Suppressor macrophage treated with lipopolysaccharide for 1 hour (primary cell): ENCODE data around the gene LRG1.

Source experiments
- DNase-seq, 3 donors: peaks; one replicate each; pipeline ENCODE4 v3.0.0-alpha.2; 2020 to 2022

Gene LRG1

DNA sequence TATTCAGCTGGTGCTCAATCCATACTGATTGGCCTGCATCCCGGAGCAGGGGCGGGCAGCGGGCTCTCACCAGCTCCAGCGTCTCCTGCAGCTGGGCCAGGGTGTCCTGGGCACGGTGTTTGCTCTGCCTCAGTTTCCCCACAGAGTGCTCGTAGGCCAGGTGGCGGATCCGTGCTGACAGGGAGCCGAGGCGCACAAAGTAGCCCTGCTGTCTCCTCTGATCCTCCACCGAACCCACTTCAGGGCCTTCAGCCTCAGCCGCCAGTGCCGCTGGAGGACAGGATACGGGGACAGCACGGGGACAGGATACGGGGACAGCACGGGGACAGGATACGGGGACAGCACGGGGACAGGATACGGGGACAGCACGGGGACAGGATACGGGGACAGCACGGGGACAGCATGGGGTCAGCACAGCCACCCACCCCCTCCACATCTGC is 14.3 kb downstream of the LRG1 start:
- no peak for DNase-seq

DNA sequence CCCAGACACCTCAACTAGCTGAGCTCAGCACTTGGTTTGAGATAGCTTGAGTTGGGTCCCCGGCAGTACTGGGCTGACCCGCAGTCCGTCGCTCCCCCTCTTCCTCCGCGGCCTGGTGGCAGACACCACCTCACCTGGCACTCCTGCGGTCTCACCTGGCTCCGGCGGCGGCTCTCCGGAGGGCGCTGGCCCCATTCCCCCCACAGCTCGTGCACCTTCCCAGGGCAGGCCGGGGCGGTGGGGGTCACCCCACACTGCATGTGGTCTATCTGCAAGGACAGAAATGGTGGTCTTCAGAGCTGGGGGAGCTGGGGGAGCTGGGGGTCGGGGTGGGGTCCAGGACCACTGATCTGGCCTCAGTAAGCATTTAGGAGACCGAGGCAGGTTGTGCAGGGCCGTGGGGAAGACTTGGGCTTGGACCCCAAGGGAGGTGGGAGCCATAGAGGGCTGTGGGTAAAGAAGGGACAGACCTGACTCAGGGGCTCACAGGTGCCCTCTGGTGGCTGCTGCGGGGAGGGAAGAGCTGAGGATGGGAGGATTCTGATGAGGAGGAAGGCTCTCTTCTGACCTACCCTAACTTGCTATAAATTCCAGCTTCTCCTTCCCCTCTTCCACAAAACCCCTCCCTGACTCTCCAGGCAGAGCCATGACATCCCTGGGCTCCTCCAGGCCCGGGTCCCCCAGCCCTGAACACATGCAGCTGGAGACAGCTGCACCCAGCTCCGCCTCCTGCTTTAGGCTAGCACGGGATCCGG is 14.9 kb downstream of the LRG1 start:
- peak; percentile 68 to 83 (median 77) for DNase-seq

DNA sequence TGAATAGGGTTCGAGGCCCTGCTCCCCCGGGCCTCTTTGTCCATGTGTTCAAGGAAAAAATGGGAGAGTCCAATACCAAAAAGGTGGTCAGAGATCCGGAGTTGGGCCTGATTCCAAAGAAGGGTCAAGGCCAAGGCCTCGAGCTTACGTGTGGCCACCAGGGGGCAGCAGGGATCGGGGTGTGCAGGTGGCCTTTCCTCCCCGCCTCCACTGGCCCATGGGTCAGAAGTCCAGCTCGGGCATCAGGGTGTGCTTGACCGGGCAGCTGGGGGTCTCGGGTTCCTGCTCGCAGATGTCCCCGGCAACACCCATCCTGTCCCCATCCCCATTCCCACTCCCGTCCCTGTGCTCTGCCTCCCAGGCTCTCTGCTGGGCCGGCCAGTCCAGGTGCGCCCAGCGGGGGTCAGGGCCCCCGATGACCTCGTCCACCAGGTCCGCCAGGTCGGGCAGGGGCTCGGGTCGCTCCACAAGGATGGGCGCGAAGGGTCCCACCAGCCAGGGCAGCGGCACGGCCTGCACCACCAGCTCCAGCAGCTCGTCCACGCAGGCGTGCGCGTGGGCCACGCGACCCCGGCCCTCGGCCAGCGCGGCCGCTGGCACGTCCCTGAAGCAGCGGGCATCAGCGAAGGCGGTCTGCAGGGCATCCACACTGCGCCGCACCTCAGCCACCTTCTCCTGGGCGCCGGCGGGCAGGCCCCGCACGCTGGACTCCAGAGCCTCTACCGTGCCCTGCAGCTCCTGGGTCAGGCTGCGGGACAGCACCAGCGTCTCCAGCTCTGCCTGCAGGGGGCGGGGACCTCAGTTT is 16.3 kb downstream of the LRG1 start:
- peak; percentile 69 to 91 (median 75) for DNase-seq

- DNase-seq, result no peak
Observed at GRCh38 chr19:4522291-4523002, 17.4 kb downstream of the LRG1 start.

DNA sequence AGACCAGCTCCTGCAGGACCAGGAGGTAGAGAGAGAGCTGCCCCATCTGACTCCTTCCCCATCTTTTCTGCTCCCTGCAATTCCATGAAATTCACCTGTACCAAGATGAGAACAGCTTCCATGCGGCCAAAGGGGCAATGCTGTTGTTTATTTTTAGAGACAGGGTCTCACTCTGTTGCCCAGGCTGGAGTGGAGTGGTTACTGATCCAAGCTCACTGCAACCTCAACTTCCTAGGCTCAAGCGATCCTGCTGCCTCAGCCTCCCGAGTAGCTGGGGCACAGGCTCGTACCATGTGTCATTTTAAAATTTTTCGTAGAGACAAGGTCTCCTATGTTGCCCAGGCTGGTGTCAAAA is 18.0 kb downstream of the LRG1 start:
- no peak for DNase-seq

DNA sequence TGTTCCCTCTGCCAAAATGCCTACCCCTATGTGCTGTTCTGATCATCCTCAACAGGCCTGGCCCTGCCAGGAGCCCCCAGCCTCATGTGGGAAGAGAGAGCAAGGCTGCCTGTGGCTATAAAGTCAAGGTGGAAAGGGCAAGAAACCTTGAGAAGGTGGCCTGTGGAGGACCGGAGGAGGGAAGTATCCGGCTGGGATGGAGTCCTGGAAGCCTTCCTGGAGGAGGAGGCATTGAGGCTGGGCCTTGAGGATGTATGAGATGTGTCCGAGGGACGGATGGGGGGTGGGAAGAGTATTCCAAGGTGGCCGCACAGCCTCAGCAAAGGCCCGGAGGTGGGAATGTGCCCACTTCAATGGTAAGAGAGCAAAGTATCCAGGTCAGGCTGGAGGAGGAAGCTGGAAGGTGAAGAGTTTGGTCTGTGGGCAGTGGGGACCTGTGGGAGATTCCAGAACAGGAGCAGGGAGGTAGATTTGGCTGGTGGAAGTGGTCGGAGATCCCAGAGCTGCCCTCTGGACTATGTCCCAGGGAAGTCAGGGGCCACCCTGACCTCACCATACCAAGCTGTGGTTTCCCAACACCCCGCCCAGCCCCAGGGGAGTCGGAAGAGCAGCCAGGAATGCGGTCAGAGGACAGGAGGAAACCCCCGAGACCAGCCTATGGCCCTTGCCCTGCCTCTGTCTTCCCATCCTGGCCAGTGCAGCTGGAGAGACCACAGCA is 18.5 kb downstream of the LRG1 start:
- no peak for DNase-seq

- no peak for DNase-seq
Observed at GRCh38 chr19:4519521-4520277, 20.1 kb downstream of the LRG1 start.

DNA sequence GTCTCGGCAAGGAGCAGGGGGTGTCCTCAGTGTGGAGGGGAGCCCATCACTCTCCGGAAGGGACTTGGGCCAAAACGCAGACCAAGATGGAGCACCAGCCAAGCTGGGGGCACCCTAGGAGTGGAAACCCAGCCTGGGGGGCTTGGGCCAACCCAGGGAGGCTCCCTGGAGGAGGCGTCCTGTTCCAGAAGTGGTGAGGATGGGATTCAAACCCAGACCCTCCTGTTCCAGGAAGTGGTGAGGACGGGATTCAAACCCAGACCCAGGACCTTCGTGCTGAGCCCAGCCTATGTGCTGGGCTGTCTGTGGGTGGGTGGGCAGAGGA is 20.7 kb downstream of the LRG1 start:
- no peak for DNase-seq

DNA sequence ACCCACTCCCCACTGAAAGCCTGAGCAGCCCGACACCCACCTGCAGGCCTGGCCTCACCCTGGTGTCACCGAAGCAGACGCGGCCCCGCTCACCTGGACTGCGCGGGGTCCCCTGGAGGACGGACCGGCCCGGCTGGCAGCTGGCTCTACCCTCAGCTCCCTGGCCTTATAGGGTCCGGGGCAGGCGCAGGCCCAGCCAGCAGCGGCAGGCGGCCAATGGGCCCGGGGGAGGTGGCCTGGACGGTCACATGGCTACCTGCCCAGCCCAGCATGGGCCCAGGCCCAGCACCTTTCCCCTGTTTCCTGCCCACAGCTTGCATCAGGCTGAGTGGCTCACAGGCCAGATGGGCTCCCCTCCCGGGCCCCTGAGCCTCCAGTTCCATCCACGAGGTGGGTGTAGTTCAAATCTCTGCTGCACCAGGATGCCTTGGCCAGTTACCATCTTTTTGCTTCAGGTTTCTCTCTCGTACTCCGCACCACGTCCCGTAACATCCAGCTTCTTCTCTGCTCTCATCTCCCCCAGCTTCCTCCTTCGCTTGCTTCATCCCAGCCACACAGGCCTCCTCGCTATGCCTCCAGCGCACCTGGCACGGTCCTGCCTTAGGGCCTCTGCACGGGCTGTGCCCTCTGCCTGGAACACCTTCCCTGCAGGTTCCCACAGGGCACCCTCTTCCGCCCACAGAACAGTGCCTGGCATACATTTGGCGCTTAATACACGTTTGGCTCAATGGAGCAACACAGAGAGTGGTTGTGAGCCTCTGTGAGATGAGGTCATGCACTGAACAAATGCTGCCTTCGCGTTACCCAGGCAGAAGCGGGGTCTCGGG is 21.3 kb downstream of the LRG1 start, which contains the start of gene PLIN4:
TSS of gene PLIN4 (minus strand) at position 142 of the 827 bp plus-strand sequence. CDS start 214 bp downstream, outside the sequence.
- DNase-seq, result no peak

DNA sequence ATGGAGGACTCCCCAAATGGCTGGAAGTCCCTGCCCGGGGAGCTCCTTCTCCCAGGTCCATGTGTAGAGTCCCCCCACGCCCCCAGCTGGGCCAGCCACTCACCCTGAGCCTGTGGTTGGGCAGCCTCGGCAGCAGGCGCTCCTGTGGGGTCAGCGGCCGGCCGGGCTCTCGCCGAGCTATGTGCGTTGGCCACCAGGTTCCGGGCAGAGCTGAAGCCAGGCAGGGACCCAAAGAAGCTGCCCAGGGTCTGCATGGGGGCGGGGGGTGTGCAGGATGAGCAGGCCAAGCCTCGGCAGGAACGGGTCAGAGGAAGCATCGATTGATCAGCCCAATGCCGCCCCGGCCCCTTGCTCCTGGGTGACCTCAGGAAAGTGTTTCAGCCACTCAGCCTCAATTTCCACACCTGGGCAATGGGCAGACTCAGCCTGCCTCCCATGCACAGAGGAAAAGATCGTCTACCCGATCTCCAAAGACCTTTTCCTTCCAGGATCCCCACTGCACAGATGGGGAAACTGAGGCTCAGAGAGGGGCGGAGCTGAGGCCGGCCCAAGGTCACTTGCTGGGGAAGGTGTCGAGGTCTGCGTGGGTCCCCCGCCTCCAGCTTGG is 22.3 kb downstream of the LRG1 start:
- DNase-seq, result no peak

GRCh38 chr19:4516939-4517300 is 22.9 kb downstream of the LRG1 start:
- no peak for DNase-seq

DNA sequence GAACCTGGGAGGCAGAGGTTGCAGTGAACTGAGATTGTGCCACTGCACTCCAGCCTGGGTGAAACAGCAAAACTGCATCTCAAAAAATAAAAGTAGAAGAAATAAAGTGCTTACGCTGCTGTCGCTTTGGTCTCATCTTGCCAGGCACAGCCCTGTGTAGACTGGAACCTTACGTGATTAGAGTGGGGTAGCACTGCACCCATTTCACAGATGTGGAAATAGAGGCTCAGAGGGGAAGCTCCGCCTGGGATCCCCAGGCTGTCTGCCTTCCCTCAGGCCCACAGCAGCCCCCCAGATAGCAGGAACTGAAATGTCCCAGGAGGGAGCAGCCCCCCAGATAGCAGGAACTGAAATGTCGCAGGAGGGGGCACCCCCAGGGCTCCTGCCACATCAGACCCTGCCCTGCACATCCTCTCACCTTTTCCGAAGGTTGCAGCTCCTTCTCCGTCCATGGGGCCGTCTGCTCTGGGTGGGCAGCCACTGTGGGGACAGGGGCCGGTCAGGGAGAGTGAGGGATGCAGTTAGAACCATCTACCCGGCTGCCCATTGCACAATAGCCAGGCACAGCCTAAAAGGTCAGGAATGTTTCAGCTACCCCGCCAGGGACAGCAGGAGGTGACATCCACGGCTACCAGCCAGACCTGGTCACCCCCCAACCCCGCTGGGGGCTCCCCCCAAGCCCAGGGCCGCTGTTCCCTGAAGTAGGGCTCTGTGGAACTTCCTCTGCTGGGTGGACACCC is 23.5 kb downstream of the LRG1 start:
- no peak for DNase-seq

GRCh38 chr19:4515732-4516131 is 24.1 kb downstream of the LRG1 start:
- no peak for DNase-seq

- no peak for DNase-seq
Observed at GRCh38 chr19:4513248-4513647, 26.6 kb downstream of the LRG1 start.

DNA sequence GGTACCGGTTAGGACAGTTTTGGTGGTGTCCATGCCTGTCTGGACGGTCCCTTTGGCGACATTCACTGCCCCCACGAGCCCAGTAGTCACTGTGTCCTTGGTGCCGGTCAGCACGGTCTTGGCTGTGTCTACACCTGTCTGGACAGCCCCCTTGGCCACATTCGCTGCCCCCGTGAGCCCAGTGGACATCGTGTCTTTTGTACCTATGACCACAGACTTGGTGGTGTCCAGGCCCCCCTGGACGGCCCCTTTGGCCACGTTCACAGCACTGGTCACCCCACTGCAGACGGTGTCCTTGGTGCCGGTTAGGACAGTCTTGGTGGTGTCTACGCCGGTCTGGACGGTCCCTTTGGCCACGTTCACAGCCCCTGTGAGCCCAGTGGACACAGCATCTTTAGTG is 27.8 kb downstream of the LRG1 start:
- DNase-seq, result no peak

DNA sequence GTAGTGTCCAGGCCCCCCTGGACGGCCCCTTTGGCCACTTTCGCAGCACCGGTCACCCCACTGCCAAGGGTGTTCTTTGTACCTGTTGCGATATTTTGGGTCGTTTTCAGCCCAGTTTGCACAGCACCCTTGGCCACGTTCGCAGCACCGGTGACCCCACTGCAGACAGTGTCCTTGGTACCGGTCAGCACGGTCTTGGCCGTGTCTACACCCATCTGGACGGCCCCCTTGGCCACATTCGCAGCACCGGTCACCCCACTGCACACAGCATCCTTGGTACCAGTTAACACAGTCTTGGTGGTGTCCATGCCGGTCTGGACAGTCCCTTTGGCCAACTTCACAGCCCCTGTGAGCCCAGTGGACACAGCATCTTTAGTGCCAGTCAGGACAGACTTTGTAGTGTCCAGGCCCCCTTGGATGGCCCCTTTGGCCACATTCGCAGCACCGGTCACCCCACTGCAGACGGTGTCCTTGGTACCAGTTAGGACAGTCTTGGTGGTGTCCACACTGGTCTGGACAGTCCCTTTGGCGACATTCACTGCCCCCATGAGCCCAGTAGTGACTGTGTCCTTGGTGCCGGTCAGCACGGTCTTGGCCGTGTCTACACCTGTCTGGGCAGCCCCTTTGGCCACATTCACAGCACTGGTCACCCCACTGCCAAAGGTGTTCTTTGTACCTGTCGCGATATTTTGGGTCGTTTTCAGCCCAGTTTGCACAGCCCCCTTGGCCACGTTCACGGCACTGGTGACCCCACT is 28.4 kb downstream of the LRG1 start:
- no peak for DNase-seq

GRCh38 chr19:4510435-4511255 is 29.2 kb downstream of the LRG1 start:
- DNase-seq, result no peak

DNA sequence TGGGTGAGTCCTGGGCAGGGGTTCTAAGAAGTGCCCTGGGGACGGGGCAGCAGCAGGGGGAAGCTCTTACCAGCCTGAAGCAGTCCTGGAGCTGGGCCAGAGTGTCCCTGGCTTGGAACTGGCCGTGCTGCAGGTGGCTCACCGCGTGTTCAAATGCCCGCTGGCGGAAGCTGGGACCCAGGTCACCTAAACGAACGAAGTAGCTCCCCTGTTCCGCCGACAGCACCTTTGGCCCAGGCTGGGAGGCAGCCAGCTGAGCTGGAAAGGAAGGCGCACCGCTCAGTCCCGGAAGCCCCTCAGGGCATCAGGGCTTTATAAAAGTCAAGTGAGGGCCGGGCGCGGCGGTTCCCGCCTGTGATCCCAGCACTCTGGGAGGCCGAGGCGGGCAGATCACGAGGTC is 31.1 kb downstream of the LRG1 start:
- no peak for DNase-seq

GRCh38 chr19:4507804-4508203 is 32.0 kb downstream of the LRG1 start:
- no peak for DNase-seq
